GM19043 (cell line): ENCODE measurements around the gene ARSB.

Experiments
- ATAC-seq: cut with Tn5 transposase; IDR thresholded peaks from one replicate; pipeline ENCODE4 v1.9.1; 2021; ENCODE audit warnings: low read depth; ENCODE audit not compliant: unreplicated experiment

ARSB gene

DNA sequence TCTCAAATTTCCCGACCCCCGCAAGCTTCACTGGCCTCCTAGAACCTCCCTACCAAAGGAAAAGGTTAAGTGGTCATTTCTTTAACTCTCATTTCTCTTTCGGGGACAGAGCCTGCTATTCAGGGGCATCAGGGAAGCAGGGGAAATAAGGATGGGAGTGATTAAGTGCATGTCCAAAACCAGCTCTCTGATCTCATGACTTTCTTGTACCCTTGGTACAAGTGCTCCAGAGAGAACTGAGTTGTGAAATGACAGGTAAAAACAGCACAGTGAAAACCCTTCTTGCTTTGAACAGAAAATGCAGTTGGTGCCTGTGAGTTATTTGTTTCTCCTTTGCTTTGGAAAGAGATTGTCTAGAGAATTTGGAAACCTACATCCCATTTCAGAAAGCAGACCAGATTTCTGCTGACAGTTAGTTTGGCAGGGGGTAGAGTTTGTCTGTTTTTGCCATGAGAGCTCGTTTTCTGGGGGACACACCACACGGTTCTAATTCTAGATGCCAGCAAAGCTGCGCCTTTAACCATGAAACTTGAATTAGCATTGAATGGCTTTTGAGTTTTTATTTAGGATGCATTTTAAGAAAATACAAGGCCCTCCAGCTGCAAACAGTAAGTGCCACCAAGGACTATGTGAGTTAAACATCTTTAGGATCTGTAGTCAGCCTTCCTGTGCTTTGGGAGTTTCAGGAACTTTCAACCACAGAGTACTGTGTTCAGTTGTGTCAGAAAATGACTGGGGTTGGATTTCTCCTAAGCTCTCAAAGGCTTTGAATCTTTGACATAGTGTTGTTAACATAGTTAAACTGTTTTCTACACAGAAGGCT is 174.8 kb downstream of the ARSB start:
- no peak for ATAC-seq

GRCh38 chr5:78809444-78809843 is 175.7 kb downstream of the ARSB start:
- no peak for ATAC-seq

DNA sequence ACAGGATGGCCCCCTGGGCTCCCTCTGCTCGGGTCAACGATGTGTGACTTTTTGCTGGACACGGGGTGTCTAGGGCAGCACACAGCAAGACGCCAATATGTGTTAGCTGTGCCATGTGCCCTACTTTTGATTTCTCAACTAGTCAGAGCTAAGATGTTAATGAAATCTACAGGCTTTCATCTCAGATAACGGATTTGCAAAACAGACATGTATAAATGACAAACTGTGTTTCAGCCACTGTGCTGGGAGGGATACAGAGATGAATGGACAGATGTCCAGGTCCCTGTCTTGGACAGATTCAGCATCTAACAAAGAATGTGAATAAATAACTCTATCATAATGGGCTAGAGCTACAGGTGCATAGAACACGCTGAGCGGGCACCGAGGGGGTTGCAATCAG is 176.3 kb downstream of the ARSB start:
- ATAC-seq, result no peak

DNA sequence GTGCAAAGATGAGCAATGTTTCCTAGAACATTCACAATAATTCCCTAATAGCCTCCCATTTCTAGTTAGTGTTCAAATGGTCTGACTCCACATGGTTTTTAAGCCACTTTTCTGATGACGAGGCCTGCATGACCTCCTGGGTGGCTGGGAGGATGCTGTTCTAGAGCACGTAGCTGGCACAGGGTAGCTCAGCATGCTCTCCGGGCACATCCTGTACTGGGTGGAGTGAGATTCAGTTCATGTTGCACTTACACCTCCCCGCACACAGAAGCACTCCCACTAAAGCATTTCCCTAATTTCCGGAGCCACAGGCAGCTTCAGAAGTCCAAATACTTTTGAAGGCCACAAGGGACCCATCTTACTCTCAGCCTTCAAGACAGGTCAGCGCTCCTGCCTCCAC is 176.7 kb downstream of the ARSB start:
- ATAC-seq, result no peak

DNA sequence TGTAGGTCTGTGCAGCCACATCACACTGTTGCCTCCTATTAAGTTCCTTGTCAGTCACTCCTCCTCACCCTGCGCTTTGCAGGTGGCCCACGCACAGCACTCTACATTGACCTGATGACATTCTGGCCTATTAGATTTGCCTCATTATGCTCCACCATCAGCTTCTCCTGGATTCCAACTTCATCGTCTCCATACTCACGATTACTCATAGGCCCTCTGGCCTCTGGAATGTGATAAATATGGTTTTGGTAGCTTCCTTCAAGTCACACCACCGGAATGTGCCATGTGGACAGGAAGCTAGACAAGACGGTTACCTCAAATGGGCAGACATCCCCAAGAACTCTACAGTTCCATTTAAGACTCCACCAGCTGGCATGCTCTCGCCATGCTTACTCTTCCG is 178.6 kb downstream of the ARSB start:
- ATAC-seq, result no peak

DNA sequence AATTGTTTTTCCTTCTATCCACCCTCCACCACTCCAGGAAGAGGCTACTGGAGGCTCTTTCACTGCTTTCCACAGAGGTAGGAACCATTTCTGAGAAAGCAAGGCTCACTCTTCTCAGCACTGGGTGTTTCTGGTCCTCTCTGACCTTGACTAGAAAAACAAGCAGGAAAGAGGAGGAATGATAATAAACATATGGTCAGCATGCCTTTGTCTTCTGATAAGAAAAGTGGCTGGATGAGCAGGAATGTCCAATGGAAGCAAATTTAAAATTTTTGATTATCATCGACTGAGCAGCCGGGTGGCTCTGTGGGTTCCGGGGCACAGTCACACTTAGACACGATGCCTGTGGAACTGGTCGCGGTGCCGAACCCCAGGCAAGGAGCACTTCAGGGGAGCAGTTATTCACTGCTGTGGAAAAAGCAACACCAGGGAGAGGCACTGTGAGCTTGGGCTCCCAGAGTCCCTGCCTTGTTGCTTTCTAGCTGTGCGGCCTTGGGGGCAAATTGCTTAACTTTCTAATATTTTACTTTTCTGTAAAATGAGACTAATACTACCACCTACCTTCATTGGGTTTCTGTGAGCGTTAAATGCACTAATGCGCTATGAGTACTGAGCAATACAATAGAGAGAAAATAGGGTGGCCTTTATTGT is 179.5 kb downstream of the ARSB start:
- no peak for ATAC-seq

GRCh38 chr5:78804995-78805394 is 180.1 kb downstream of the ARSB start:
- ATAC-seq, result no peak

GRCh38 chr5:78803941-78804340 is 181.2 kb downstream of the ARSB start:
- no peak for ATAC-seq

- ATAC-seq, result no peak
Observed at GRCh38 chr5:78803353-78803752, 181.8 kb downstream of the ARSB start.

- no peak for ATAC-seq
Observed at GRCh38 chr5:78801413-78801812, 183.7 kb downstream of the ARSB start.

DNA sequence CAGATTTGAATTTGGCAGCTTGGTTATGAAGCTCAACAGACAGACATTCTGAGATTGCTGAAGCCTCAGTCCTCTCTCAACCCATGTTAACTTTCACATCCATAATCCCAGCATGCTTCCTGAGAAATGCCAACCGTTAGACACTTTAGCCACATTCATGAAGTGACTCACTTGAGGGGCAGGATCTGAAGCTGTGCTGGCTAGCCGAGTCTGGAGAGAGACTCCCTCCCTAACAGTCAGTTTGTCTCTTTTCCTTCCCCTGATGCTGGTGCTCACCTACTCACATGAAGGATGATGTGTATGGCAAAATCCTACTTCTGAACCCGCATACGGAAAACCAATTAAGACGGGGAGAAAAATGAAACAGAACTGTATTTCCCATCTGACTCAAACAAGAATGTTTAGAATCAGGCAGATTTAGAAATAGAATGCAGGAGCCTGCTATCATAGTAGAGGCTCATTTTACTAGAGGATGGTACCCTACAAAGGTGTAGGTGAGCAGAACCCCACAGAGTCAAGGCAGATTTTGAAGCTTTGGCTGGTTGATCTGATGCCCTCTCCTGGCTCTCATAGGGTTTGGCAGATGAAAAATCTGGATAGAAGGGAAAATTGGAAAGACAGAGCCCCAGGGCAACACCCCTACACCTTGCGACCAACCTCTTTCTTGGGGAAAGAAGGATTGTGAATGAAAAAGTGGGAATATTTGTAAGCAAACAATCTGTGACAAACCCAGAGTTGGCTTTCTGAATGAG is 185.7 kb downstream of the ARSB start:
- ATAC-seq, result no peak

- ATAC-seq, result no peak
Observed at GRCh38 chr5:78798673-78799029, 186.5 kb downstream of the ARSB start.

DNA sequence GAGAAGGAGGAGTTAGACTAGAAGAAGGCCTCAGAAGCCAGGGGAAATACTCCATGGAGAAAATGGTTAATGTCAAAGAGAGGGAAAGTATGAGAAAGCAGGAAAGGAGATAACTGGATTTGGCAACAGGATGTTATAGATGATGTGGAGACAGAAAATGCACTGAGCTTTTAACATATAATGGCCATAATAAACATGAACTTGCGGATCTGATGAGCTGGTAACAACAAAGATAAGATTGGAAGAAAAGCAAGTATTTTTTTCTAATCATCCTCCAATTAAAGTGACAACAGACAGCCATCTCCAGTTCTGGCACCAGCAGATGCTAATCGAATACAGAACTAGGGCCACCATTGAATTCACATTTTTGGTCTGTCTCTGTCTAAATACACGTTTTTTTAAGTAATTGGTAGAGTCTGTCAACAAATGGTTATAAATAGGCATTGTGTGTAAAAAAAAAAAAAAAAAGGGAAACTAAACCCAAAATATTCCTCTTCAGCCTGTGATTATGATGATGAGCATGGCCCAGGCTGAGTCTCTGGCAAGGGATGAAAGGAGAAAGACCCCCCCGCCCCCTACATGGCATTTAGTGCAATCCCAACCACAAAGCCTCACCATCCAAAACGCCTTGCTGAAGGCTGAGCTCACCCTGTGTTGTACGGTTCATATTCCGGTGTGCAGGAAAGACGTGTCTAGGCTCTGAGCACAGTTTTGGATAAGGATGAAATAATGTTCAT is 187.0 kb downstream of the ARSB start:
- ATAC-seq, result no peak

DNA sequence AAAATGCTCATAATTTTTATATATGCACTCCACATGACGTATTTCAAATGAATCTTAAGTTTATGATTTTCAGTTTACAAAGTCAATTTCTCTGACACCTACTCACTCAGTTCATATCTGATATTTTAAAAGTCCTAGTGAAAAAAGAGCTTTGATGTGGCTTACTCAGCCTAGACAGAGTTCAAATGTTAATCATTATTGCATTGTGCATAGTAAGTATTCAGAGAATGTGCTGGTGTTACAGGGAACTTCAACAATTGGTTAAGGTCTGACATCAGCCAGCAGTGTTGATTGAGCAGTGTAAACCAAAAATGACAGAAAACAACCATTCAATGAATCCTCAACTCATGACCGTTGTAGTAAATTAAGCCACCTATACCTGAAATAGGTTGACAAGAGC is 189.4 kb downstream of the ARSB start:
- ATAC-seq, result no peak

- no peak for ATAC-seq
Observed at GRCh38 chr5:78794693-78795215, 190.4 kb downstream of the ARSB start.

- ATAC-seq, result no peak
Observed at GRCh38 chr5:78793907-78794662, 191.0 kb downstream of the ARSB start.

DNA sequence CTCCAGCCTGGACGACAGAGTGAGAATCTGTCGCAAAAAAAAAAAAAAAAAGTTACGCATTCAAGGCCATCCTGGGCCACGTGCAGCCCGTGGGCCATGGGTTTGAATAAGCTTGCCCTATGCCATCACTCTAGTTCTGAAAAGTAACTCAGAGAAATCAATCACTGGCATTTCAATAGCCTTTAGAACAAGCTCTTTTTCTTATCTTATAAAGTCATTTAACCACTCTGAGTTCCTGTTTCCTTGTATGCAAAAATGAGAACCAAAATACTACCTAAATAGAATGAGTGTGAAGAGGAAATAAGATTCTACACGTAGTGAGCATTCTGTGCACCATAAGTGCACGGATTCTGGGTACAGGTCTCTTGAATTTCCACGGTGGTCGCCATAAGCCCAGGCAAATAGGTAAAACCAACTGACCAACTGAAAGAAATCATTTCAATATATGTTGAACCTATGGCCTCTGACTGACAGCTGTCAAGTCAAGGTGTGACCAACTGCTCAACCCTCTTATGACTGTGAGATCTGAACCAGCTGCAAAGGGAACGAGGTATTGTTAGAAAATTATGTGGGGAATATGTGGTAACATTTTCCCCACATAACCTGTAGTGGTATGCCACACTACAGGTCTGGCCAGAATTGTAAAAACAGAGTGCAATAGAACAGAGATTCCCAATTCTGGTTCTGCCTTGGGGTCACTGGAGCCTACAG is 192.6 kb downstream of the ARSB start:
- ATAC-seq, result no peak

GRCh38 chr5:78791501-78792100 is 193.5 kb downstream of the ARSB start:
- no peak for ATAC-seq

DNA sequence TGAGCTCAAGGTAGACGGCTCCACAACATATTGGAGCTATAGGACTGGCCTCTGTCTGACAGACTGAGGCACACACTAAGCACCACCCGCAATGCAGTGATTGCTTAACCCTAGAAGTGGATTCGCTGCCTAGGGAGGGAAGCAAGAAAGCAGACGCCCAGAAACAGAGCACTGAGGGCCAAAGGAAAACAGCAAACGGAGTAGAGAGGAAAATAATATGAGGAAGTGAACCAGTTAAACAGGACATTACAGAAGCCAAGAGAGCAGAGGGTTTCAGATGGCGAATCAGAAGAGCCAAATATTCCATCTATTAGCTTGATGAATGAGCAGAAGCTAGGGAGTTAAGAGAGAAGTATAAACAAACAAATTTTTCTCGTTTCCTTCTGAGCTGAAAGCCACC is 197.3 kb downstream of the ARSB start:
- no peak for ATAC-seq
